Measurements from ENCODE around the gene POU5F1. TPM values are rescaled to one million over a fixed set of nuclear protein-coding genes. Genes with fewer than 3 reads are reported as not detected.

Gene POU5F1
- total and polyA plus RNA-seq, 2 donors (not counting 1 experiment from before 2014, with no cell fraction given), result under 0.01 TPM; not detected in 1

- Histone ChIP-seq H3K27ac (ENCODE audit: insufficient read depth, low read length) (no peak overlapping the region), H3K27me3 (ENCODE audit: control insufficient read depth, insufficient read depth, low read length) (no peaks in the 10 kb centered on the region), H2AFZ (ENCODE audit: low read length) (no peak overlapping the region), H3K4me3 (replicated peaks in 1 of 4; ENCODE audit: control extremely low read depth in 1 of 4, insufficient read depth in 1 of 4, low read depth in 3 of 4, low read length in 4 of 4) (no peak overlapping the region), H3K36me3 (ENCODE audit: control insufficient read depth, insufficient read depth, low read length) (peaks cover 1% of the 10 kb centered on the region), H4K20me1 (ENCODE audit: control insufficient read depth, extremely low read depth, insufficient read depth, low read length) (no peaks in the 10 kb centered on the region), H3K9ac (ENCODE audit: insufficient read depth, low read length) (no peak overlapping the region), H3K9me3 (ENCODE audit: control insufficient read depth, insufficient read depth, low read depth, low read length) (no peaks in the 10 kb centered on the region), H3K4me1 (ENCODE audit: control insufficient read depth, extremely low read depth, insufficient read depth, low read length) (no peaks in the 10 kb centered on the region), H3K79me2 (ENCODE audit: control insufficient read depth, insufficient read depth, low read length) (no peaks in the 10 kb centered on the region), H3K4me2 (ENCODE audit: extremely low read depth, insufficient read depth, low read length) (no peak overlapping the region)
- TF ChIP-seq EZH2 (IDR thresholded peaks at IDR 0.05; ENCODE audit: low read length, missing control alignments) (no peak), CTCF (conservative IDR thresholded peaks at IDR 0.05 in 1 of 2, IDR thresholded peaks at IDR 0.05 in 1 of 2; ENCODE audit: low read depth in 1 of 2, low read length in 2 of 2) (no peak)
- peak; percentile 66 to 90 for DNase-seq (ENCODE audit: low read depth in 2 of 2)
These were observed 27.3 kb downstream of the POU5F1 start for GRCh38 chr6:31143148-31143547.

GRCh38 chr6:31142361-31142761 lies 28.1 kb downstream of the POU5F1 start:
- H3K4me1 ChIP-seq (ENCODE audit: control insufficient read depth, extremely low read depth, insufficient read depth, low read length), result peaks cover 3% of the 10 kb centered on the region

GRCh38 chr6:31140643-31141042 lies 29.8 kb downstream of the POU5F1 start:
- Histone ChIP-seq H3K4me1 (ENCODE audit: control insufficient read depth, extremely low read depth, insufficient read depth, low read length) (peaks cover 3% of the 10 kb centered on the region), H3K4me3 (replicated peaks in 1 of 4; ENCODE audit: control extremely low read depth in 1 of 4, insufficient read depth in 1 of 4, low read depth in 3 of 4, low read length in 4 of 4) (no peak overlapping the region), H3K27me3 (ENCODE audit: control insufficient read depth, insufficient read depth, low read length) (no peaks in the 10 kb centered on the region), H3K27ac (ENCODE audit: insufficient read depth, low read length) (no peak overlapping the region), H3K9me3 (ENCODE audit: control insufficient read depth, insufficient read depth, low read depth, low read length) (no peaks in the 10 kb centered on the region), H3K4me2 (ENCODE audit: extremely low read depth, insufficient read depth, low read length) (no peak overlapping the region), H3K36me3 (ENCODE audit: control insufficient read depth, insufficient read depth, low read length) (peaks cover 1% of the 10 kb centered on the region), H3K9ac (ENCODE audit: insufficient read depth, low read length) (no peak overlapping the region), H4K20me1 (ENCODE audit: control insufficient read depth, extremely low read depth, insufficient read depth, low read length) (no peaks in the 10 kb centered on the region), H3K79me2 (ENCODE audit: control insufficient read depth, insufficient read depth, low read length) (no peaks in the 10 kb centered on the region), H2AFZ (ENCODE audit: low read length) (no peak overlapping the region)
- no peak for DNase-seq (ENCODE audit: low read depth in 2 of 2)
- TF ChIP-seq CTCF (conservative IDR thresholded peaks at IDR 0.05 in 1 of 2, IDR thresholded peaks at IDR 0.05 in 1 of 2; ENCODE audit: low read depth in 1 of 2, low read length in 2 of 2) (no peak), EZH2 (IDR thresholded peaks at IDR 0.05; ENCODE audit: low read length, missing control alignments) (no peak)

More at GRCh38 chr6:31142361-31142761, 28.1 kb downstream of the POU5F1 start:
- H3K36me3 ChIP-seq (ENCODE audit: control insufficient read depth, insufficient read depth, low read length), result peaks cover 1% of the 10 kb centered on the region
- no peaks in the 10 kb centered on the region for H3K9me3 ChIP-seq (ENCODE audit: control insufficient read depth, insufficient read depth, low read depth, low read length)
- H3K9ac ChIP-seq (ENCODE audit: insufficient read depth, low read length), result no peak overlapping the region
- H3K27me3 ChIP-seq (ENCODE audit: control insufficient read depth, insufficient read depth, low read length), result no peaks in the 10 kb centered on the region
- no peak for TF ChIP-seq CTCF (conservative IDR thresholded peaks at IDR 0.05 in 1 of 2, IDR thresholded peaks at IDR 0.05 in 1 of 2; ENCODE audit: low read depth in 1 of 2, low read length in 2 of 2)
- no peak for TF ChIP-seq EZH2 (IDR thresholded peaks at IDR 0.05; ENCODE audit: low read length, missing control alignments)
- no peaks in the 10 kb centered on the region for H4K20me1 ChIP-seq (ENCODE audit: control insufficient read depth, extremely low read depth, insufficient read depth, low read length)
- DNase-seq (ENCODE audit: low read depth in 2 of 2), result no peak
- no peaks in the 10 kb centered on the region for H3K79me2 ChIP-seq (ENCODE audit: control insufficient read depth, insufficient read depth, low read length)
- H3K27ac ChIP-seq (ENCODE audit: insufficient read depth, low read length), result no peak overlapping the region
- no peak overlapping the region for H2AFZ ChIP-seq (ENCODE audit: low read length)
- no peak overlapping the region for H3K4me2 ChIP-seq (ENCODE audit: extremely low read depth, insufficient read depth, low read length)
- H3K4me3 ChIP-seq (replicated peaks in 1 of 4; ENCODE audit: control extremely low read depth in 1 of 4, insufficient read depth in 1 of 4, low read depth in 3 of 4, low read length in 4 of 4), result no peak overlapping the region

All from fibroblast of lung (primary cell).